GM12891 (cell line): ENCODE data around the gene HIGD2B.
"Not testable (repeated sequence)": the region's sequence is repeated elsewhere in the genome, so short reads cannot be mapped to it uniquely, and the experiment has no call there.

Experiments used
- PAX5 ChIP-seq: IDR thresholded peaks from 2 replicates; pipeline ENCODE4 v1.6.1; 2011; ENCODE audit warnings: low read length, moderate library complexity, mild to moderate bottlenecking; ENCODE audit not compliant: insufficient read depth, severe bottlenecking
- POLR2A ChIP-seq: IDR thresholded peaks from 2 replicates; pipeline ENCODE4 v1.6.1; 2011; ENCODE audit warnings: low read depth, low read length, control low read depth
- POLR2AphosphoS5 ChIP-seq: IDR thresholded peaks from 2 replicates; pipeline ENCODE4 v1.6.1; 2011; ENCODE audit warnings: low read depth, low read length, control low read depth
- POU2F2 ChIP-seq: IDR thresholded peaks from 2 replicates; pipeline ENCODE4 v1.6.1; 2011; ENCODE audit warnings: low read depth, mild to moderate bottlenecking, control low read depth, low read length, moderate library complexity
- SPI1 ChIP-seq: IDR thresholded peaks from 2 replicates; pipeline ENCODE4 v1.6.1; 2011; ENCODE audit warnings: low read depth, low read length, control low read depth
- TAF1 ChIP-seq: IDR thresholded peaks from 2 replicates; pipeline ENCODE4 v1.6.1; 2011; ENCODE audit warnings: low read depth, low read length, control low read depth

- TF ChIP-seq POLR2A, POLR2AphosphoS5, TAF1, SPI1, POU2F2, PAX5: not testable (repeated sequence)
These were observed 59.8 kb downstream of the HIGD2B start for GRCh38 chr15:72626153-72626552.
